NCI-H1417 (cell line): ENCODE measurements around the gene CEP70.
"Not testable (repeated sequence)": the region's sequence is repeated elsewhere in the genome, so short reads cannot be mapped to it uniquely, and the experiment has no call there.

Experiments used
- DNase-seq, 3 experiments: peaks; one replicate each; lab custom pipeline; 2025; lab: John Stamatoyannopoulos, UW

Gene CEP70

GRCh38 chr3:138471481-138471880 lies 122.6 kb downstream of the CEP70 start:
- no peak for DNase-seq

GRCh38 chr3:138470687-138471086 lies 123.4 kb downstream of the CEP70 start:
- no peak for DNase-seq

- peak in 1 of 3 experiments; percentile 75 for DNase-seq
These were observed 124.2 kb downstream of the CEP70 start for GRCh38 chr3:138469874-138470273.

- DNase-seq, result no peak
These were observed 125.2 kb downstream of the CEP70 start for GRCh38 chr3:138468886-138469285.

GRCh38 chr3:138468451-138468850 lies 125.6 kb downstream of the CEP70 start:
- DNase-seq, result no peak

GRCh38 chr3:138467931-138468330 lies 126.1 kb downstream of the CEP70 start:
- DNase-seq, result no peak

GRCh38 chr3:138465925-138466324 lies 128.1 kb downstream of the CEP70 start:
- peak in 1 of 3 experiments; percentile 17 for DNase-seq

- DNase-seq, result no peak
These were observed 128.6 kb downstream of the CEP70 start for GRCh38 chr3:138465451-138465850.

- no peak for DNase-seq
These were observed 129.6 kb downstream of the CEP70 start for GRCh38 chr3:138464491-138464860.

GRCh38 chr3:138463724-138464490 lies 130.2 kb downstream of the CEP70 start:
- no peak for DNase-seq

GRCh38 chr3:138461896-138462295 lies 132.2 kb downstream of the CEP70 start:
- no peak for DNase-seq

GRCh38 chr3:138461246-138461645 lies 132.8 kb downstream of the CEP70 start:
- DNase-seq, result no peak

- DNase-seq, result no peak
These were observed 133.4 kb downstream of the CEP70 start for GRCh38 chr3:138460536-138461205.

- DNase-seq, result no peak
These were observed 134.2 kb downstream of the CEP70 start for GRCh38 chr3:138459619-138460535.

- DNase-seq, result no peak
These were observed 135.1 kb downstream of the CEP70 start for GRCh38 chr3:138458774-138459499.

GRCh38 chr3:138457863-138458735 lies 136.0 kb downstream of the CEP70 start:
- no peak for DNase-seq

GRCh38 chr3:138456961-138457862 lies 136.8 kb downstream of the CEP70 start:
- no peak for DNase-seq

GRCh38 chr3:138455801-138456716 lies 138.0 kb downstream of the CEP70 start:
- DNase-seq, result no peak

- DNase-seq, result not testable (repeated sequence)
These were observed 140.1 kb downstream of the CEP70 start for GRCh38 chr3:138453940-138454339.
